Heart left ventricle (tissue), 13 donors: ENCODE data around the gene SUPT6H.

ENCODE experiments used
- POLR2A ChIP-seq, 2 donors: fragments of 450-650 bp; IDR thresholded peaks; one replicate each; pipeline ENCODE4 v1.6.1; 2017; ENCODE audit warnings: antibody characterized with exemption in 2 of 2, mild to moderate bottlenecking in 2 of 2, moderate library complexity in 2 of 2
- TF ChIP-seq, protein P1 (sequence below), 12 donors: fragments of 200-600 bp; sonication (generic) in 4 of 12; IDR thresholded peaks; one replicate each; pipeline versions ENCODE4 v1.5.0 to v1.8.0; 2018 to 2022; ENCODE audit warnings: antibody characterized with exemption in 12 of 12, mild to moderate bottlenecking in 5 of 12
- donor health status: ischemic (EF 13 %, LVEDD 7.1; RV severe dilation, severe dysfunction).
- donor health status: DM: no; HTN: yes; CAD: no.
- donor health status: DM: no; HTN: no; CAD: no.
- donor health status: ischemic (EF 25% LVEDD 6.9; RV normal size, moderate dysfunction).
- donor health status: ischemic (EF 25% LVEDD 5.7; RV mildly dilated, moderate dysfunction).
- donor health status: ischemic (EF 35%, LVEDD 5.7; RV mildly dilated, moderate dysfunction).
- donor health status: nonischemic (EF 11% LVEDD 7.7; RV severe dilation, severe dysfunction).
- donor health status: DM: yes; HTN: yes; CAD: no.
- donor health status: PGD.
- donor health status: ischemic (EF 29% LVEDD 5.4; RV normal size, mild dysfunction).
- donor health status: nonischemic (EF 23%, LVEDD 6.1; RV moderate dilation, normal function).

DNA sequence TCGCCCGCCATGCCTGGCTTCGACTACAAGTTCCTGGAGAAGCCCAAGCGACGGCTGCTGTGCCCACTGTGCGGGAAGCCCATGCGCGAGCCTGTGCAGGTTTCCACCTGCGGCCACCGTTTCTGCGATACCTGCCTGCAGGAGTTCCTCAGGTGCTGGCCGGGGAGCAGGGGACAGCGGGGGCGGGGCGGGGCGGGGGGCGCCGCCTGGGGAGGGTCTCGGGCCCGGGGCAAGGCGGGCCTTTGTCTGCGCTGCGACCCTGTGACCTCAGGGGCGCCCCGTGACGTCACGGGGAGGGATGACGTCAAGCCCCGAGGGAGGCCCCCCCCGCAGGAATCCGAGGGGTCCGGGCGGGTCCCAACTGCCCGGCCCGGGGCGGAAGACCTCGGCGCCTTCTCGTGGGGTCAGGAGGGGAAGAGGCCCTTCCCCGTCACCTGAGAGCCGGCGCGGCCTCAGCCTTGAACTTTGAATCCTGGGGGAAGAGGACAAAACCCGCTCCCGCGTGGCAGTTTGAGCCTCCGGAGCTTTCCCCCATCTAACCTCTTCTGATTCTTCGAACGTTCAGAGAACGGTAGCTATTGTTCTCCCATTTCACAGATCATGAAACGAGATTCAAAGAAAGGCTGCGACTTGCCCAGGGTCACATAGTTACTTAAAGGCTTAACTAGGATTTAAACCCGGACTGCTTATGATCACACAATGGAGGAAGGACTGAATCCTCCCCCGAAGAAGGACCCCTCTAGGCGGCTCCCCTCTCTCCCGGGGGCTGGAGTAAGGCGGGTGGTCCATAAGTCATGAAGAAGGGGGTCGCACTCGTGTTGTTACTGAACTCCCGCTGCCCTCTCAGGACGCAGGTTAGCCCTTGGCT, 82.3 kb downstream of the SUPT6H start:
- TF ChIP-seq, protein P1, sequence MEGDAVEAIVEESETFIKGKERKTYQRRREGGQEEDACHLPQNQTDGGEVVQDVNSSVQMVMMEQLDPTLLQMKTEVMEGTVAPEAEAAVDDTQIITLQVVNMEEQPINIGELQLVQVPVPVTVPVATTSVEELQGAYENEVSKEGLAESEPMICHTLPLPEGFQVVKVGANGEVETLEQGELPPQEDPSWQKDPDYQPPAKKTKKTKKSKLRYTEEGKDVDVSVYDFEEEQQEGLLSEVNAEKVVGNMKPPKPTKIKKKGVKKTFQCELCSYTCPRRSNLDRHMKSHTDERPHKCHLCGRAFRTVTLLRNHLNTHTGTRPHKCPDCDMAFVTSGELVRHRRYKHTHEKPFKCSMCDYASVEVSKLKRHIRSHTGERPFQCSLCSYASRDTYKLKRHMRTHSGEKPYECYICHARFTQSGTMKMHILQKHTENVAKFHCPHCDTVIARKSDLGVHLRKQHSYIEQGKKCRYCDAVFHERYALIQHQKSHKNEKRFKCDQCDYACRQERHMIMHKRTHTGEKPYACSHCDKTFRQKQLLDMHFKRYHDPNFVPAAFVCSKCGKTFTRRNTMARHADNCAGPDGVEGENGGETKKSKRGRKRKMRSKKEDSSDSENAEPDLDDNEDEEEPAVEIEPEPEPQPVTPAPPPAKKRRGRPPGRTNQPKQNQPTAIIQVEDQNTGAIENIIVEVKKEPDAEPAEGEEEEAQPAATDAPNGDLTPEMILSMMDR (IDR thresholded peaks at IDR 0.05): no peak
- TF ChIP-seq POLR2A (IDR thresholded peaks at IDR 0.05): no peak
